ENCODE measurements around the gene SPOCK1. TPM values are rescaled to one million over a fixed set of nuclear protein-coding genes. Genes with fewer than 3 reads are reported as not detected.

The SPOCK1 gene
- total and polyA plus RNA-seq, 10 donors = 0.50 to 17.0 (median 6.6) TPM

DNA sequence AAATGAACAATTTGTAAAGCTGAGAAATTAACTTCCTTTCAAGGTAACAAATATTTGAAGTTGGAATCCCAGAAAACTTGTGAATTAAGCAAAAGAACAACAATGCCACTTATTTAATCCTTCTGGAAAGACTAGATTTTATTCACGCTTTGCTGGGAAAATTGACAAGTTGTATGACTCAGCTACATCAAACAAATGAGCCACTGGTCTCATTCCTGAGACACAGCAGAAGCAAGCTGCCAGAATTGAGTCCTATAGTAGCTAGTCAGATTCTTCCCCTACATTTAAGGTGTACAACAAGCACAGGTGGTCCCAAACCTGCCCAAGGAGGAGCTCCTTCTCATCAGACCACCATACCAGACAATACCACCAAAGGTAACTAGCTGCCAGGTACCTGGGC is 280.7 kb downstream of the SPOCK1 start:
- no peaks in the 10 kb centered on the region for H3K9me3 ChIP-seq
- intact Hi-C loops (cut with DNase I; ENCODE audit: low total_unique reads) = no loop called here
- H3K4me1 ChIP-seq = no peaks in the 10 kb centered on the region
- no peak for DNase-seq
- H3K27ac ChIP-seq = no peak overlapping the region
- H3K27me3 ChIP-seq (replicated peaks in 1 of 7) = no peaks in the 10 kb centered on the region
- H3K36me3 ChIP-seq = no peaks in the 10 kb centered on the region
- TF ChIP-seq, protein P1, sequence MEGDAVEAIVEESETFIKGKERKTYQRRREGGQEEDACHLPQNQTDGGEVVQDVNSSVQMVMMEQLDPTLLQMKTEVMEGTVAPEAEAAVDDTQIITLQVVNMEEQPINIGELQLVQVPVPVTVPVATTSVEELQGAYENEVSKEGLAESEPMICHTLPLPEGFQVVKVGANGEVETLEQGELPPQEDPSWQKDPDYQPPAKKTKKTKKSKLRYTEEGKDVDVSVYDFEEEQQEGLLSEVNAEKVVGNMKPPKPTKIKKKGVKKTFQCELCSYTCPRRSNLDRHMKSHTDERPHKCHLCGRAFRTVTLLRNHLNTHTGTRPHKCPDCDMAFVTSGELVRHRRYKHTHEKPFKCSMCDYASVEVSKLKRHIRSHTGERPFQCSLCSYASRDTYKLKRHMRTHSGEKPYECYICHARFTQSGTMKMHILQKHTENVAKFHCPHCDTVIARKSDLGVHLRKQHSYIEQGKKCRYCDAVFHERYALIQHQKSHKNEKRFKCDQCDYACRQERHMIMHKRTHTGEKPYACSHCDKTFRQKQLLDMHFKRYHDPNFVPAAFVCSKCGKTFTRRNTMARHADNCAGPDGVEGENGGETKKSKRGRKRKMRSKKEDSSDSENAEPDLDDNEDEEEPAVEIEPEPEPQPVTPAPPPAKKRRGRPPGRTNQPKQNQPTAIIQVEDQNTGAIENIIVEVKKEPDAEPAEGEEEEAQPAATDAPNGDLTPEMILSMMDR (IDR thresholded peaks at IDR 0.05 in 8 of 11, conservative IDR thresholded peaks at IDR 0.05 in 3 of 11) = no peak
- WGBS, 5 donors = 0% methylated on average over 1 of the region's 1 CpG
- H3K4me3 ChIP-seq = no peak overlapping the region

DNA sequence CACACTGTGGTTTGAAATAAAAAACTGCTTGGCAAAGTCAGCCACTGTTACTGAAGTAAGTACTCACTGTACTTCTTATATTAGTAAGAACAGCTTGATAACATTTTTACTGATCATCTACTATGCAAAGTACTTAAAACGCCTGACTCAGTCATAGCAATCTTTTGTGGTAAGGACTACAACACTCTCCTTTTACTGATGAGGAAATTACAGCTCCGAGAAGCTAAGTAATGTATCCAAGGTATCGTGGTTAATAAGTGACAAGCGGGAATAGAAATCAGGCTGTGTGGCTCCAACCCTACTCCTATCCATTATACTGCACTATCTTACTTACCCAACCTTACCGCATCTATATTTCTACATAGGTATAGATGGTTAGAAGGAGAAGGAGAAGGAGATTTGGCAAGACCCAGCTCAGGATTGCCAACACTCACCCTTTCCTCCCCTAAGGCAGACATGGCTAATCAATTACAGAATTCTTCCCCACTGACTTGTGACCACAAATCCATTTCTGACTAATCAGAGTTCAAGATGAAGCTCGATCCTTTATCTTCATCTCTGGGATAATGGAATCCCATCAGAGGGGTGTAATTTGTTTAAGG is 281.4 kb downstream of the SPOCK1 start:
- Histone ChIP-seq H3K27me3 (replicated peaks in 1 of 7) (no peaks in the 10 kb centered on the region), H3K36me3 (no peaks in the 10 kb centered on the region), H3K4me1 (no peaks in the 10 kb centered on the region), H3K9me3 (no peaks in the 10 kb centered on the region), H3K4me3 (no peak overlapping the region), H3K27ac (no peak overlapping the region)
- intact Hi-C loops (cut with DNase I; ENCODE audit: low total_unique reads) = no loop called here
- DNase-seq = no peak
- TF ChIP-seq POLR2A (IDR thresholded peaks at IDR 0.05) = no peak
- TF ChIP-seq, protein P1 (IDR thresholded peaks at IDR 0.05 in 8 of 11, conservative IDR thresholded peaks at IDR 0.05 in 3 of 11) = no peak
- no peak for TF ChIP-seq POLR2AphosphoS5 (IDR thresholded peaks at IDR 0.05)
- WGBS, 5 donors = 72 to 83% (median 78%) methylated on average over 6 of the region's 6 CpGs

DNA sequence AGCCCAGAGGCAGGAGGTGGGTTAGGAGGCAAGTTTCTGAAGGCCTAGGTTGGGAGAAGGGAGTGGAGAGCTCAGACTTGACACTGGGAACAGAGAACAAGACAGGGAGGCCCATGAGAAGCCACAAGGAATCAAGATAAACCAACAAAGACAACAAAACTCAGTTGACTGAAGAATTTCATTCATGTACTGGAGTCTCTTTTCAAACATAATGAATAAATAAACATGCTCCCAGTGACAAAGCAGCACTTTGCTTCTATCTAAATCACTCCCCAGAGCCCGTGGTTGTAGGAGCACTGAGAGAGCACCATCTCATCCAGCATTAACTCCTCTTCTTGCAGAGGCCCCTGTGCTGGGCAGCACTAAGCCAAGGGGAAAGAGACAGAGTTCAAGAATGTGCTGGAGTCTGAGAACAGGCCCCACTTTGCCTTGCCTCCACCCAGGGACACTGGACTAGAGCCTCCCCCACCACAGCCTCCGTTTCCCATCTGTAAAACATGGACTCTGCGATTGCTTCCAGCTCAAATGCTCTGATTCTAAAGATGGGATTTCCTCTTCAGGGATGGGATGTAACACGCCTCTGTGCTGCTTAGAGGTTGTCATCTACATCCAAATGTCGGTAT is 282.0 kb downstream of the SPOCK1 start:
- no peak for DNase-seq

DNA sequence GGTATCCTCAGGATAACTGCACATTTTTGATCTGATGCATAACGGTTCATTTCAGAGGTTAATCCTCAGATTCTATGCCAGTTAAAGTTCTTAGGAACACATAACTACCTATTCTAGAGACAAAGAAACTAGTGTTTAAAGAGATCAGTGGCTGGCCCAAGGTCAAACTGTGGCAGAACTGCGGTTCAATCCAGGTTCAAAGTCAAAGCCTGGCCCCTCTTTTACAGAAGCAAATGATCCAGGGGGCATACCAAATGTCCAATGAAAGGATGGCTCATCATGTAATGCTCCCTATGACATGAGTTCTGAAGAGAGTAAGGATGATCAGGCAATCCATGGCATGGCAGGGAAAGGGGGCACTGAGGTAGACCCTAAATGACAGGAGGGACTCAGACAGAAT is 283.3 kb downstream of the SPOCK1 start:
- intact Hi-C loops (cut with DNase I; ENCODE audit: low total_unique reads) = no loop called here
- TF ChIP-seq POLR2AphosphoS5 (IDR thresholded peaks at IDR 0.05) (no peak), POLR2A (IDR thresholded peaks at IDR 0.05) (no peak)
- TF ChIP-seq, protein P1 (IDR thresholded peaks at IDR 0.05 in 8 of 11, conservative IDR thresholded peaks at IDR 0.05 in 3 of 11) = no peak
- 78 to 94% (median 85%) methylated on average over 2 of the region's 2 CpGs for WGBS, 5 donors

More for the DNA sequence above, 282.0 kb downstream of the SPOCK1 start:
- Histone ChIP-seq H3K36me3 (no peaks in the 10 kb centered on the region), H3K9me3 (no peaks in the 10 kb centered on the region), H3K27me3 (replicated peaks in 1 of 7) (no peaks in the 10 kb centered on the region), H3K27ac (no peak overlapping the region), H3K4me1 (no peaks in the 10 kb centered on the region), H3K4me3 (no peak overlapping the region)
- no peak for TF ChIP-seq POLR2AphosphoS5 (IDR thresholded peaks at IDR 0.05)
- TF ChIP-seq, protein P1 (IDR thresholded peaks at IDR 0.05 in 8 of 11, conservative IDR thresholded peaks at IDR 0.05 in 3 of 11) = no peak
- no peak for TF ChIP-seq POLR2A (IDR thresholded peaks at IDR 0.05)
- WGBS, 5 donors = 75 to 87% (median 77%) methylated on average over 5 of the region's 5 CpGs
- intact Hi-C loops (cut with DNase I; ENCODE audit: low total_unique reads) = no loop called here

More for the DNA sequence above, 283.3 kb downstream of the SPOCK1 start:
- H3K27ac ChIP-seq = no peak overlapping the region
- H3K4me3 ChIP-seq = no peak overlapping the region
- DNase-seq = no peak
- H3K4me1 ChIP-seq = no peaks in the 10 kb centered on the region
- H3K27me3 ChIP-seq (replicated peaks in 1 of 7) = no peaks in the 10 kb centered on the region
- H3K9me3 ChIP-seq = no peaks in the 10 kb centered on the region
- no peaks in the 10 kb centered on the region for H3K36me3 ChIP-seq
